Diencephalon (tissue), 1 donor: ENCODE measurements around the gene SKIDA1. TPM values are rescaled to one million over a fixed set of nuclear protein-coding genes. Genes with fewer than 3 reads are reported as not detected.

ENCODE experiments used
- small RNA-seq: library from RNA; depleted of rRNA; stranded (forward); fragments of <200 nt; gene quantifications from one replicate; pipeline ENCODE3, GENCODE V24; 2014
- total RNA-seq: library from RNA; depleted of rRNA; stranded (reverse); fragments of >200 nt; gene quantifications from one replicate; pipeline ENCODE4 v1.2.3, GENCODE V29; 2014

The SKIDA1 gene
- total RNA-seq = 6.9 TPM

DNA sequence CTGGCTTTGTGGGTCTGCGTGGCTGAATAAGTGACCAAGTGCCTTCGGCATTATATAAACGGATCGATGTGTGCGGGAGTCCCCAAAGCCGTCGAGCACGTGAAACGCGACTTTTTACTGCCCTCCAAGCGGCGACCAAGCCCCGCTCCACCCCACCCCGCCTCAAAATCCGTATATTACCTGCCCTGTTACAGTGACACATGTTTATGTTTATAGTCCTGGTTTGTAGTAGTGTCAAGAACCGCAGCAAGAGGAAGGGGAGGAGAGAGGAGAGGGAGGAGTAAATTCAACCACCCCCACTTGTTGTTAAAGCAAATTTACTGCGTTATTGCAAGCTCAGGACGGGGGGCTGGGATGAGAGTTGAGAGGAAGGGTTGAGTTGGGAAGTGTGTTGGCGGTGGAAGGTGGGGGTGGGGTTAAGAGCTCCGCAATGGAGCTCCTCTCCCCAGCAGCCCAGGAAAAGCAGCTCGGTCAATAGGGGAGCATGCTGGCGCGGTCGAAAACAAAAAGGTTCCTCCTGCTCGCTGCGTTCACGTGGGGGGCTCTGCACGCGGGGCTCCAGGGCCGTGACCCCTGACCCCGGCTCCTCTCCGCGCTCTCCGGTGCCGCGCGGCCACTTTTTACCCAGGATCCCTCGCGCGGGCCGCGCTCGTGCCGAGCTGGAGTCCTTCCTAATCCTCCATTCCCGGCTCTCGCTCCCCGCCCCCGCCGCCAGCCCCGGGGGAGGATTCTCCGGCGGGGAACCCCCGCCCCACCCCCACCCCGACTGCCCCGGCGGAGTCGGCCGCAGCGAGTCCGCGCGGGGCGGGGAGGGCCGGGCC lies at the start of gene SKIDA1:
Gene SKIDA1, minus strand, starts transcription at position 316 of the 821 bp plus-strand sequence. CDS start 7,860 bp downstream, outside the sequence.

GRCh38 chr10:21533467-21534279 lies 8.2 kb upstream of the SKIDA1 start, which contains the start of gene MLLT10:
Gene MLLT10, plus strand, starts transcription at chr10:21534232. Its CDS starts 413 bp downstream, at chr10:21534645.

Small RNA genes lying within 50 kb of the gene (small RNA-seq; reads per million reads assigned to genes)
- 0.13 reads per million for gene MIR1915
- gene RF00019 = not detected
- gene RNU6-306P = not detected

Other genes starting within 250 kb of the SKIDA1 start
- 50.5 TPM for gene MLLT10, start 8.6 kb upstream of the SKIDA1 start, total RNA-seq